Stimulated activated CD4-positive, alpha-beta T cell treated with anti-CD3 and anti-CD28 coated beads, Interleukin-4, amount 100 ng/mL, for 4 hours (primary cell): ENCODE measurements around the gene ARRB2.

ENCODE experiments used
- DNase-seq, 2 experiments: peaks; one replicate each; pipeline ENCODE4 v3.0.0-alpha.2; 2020

ARRB2 gene

DNA sequence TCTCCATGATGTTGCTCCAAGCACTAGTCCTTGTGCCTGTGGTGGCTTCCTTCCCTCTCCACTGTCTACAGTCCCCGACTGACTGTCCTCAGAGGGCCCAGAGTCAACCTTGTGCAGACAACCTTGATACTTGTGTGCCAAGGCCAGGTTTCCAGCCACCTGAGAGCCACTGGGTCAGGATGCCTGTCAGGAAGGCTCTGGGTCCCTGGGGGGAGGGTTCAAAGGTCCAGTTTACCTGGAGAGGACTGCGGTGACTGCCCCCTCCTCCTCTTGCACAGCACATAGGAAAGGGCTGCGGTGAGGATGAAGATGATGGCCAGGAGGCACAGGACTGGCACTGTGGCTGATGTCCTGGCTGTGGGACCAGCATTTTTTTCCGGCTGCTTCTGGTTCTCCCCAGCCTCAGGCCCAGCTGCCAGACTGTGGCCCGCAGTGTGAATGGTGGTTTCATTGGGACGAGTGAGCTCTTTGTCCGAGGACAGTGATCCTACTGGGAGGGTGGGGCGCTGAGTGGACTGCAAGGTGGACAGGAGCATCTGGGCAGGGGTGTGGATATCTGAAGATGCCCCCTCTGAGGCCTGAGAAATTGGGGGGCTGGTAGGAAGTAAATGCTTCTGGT, 24.5 kb downstream of the ARRB2 start:
- no peak for DNase-seq

DNA sequence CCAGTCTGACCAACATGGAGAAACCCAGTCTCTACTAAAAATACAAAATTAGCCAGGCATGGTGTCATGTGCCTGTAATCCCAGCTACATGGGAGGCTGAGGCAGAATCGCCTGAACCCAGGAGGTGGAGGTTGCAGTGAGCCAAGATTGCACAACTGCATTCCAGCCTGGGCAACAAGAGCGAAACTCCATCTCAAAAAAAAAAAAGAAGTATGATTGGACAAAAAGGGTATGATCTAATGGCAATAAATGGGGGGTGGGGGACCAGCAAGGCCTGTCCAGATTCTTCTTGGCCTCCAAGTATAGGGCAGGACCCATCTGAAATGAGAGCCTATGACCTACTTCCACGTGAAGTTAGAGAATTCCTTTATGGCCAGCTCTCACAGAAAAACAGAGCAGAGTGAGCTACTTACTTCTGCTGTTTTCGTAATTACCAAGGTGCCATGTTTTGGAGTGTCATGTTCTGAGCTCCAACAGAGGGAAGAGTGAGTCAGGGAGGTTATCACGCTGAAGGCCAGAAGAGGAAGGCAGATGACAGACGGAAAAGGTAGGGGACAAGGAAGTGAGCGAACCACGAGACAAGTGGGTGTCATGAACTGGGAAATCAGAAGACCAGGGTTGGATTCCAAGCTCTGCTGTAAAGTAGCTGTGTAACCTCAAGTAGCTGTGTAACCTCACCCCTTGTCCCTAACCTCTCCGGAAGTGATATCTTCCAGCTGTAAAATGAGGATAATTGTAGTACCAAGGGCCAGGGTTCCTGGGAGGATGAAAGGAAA, 25.6 kb downstream of the ARRB2 start:
- DNase-seq, result no peak

DNA sequence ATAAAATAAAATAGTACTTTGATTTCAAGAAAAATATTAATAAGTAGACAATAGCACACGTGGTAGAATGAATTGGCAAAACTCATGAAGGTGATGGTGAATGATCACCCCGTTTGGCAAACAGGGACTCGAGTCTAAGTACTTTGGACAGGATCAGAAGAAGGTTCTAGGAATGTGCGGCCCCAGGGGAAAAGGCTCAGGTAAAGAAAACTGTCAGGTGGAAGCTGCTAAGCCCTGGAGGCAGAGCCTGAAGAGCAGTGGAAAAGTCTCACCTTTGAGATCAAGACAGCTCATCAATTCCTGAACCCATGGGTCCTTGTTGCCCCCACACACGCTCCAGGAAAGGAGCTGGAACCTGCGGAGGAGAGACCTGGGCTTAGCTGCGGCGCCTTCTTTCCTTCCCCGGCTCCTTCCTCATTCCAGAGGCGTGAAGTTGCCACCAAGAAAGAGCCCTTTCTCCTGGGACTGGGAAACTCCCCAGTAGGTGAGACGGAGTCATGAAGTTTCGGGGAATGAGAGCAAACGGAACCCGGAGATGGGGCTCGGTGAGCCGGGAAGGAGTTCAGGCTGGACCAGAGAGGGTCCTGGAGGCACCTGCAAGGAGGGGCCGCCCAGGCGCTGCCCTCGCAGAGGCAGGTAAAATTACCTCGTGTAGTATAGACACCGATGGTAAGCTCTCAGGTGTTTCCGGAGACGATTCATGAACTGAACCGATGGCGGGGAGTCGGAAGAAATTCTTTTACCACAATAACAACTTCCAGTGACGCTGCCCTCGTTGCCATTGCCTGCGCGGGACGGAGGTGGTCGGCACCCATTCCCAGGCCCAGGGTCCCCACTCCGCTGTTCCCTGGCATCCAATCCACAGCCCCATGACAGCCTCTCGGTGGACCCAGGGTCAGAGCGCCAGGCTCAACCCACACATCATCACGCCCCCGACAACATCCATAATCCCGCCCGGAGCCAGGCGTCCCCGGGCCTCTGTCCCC, 28.0 kb downstream of the ARRB2 start:
- DNase-seq, result peak in 1 of 2 experiments; percentile 7

DNA sequence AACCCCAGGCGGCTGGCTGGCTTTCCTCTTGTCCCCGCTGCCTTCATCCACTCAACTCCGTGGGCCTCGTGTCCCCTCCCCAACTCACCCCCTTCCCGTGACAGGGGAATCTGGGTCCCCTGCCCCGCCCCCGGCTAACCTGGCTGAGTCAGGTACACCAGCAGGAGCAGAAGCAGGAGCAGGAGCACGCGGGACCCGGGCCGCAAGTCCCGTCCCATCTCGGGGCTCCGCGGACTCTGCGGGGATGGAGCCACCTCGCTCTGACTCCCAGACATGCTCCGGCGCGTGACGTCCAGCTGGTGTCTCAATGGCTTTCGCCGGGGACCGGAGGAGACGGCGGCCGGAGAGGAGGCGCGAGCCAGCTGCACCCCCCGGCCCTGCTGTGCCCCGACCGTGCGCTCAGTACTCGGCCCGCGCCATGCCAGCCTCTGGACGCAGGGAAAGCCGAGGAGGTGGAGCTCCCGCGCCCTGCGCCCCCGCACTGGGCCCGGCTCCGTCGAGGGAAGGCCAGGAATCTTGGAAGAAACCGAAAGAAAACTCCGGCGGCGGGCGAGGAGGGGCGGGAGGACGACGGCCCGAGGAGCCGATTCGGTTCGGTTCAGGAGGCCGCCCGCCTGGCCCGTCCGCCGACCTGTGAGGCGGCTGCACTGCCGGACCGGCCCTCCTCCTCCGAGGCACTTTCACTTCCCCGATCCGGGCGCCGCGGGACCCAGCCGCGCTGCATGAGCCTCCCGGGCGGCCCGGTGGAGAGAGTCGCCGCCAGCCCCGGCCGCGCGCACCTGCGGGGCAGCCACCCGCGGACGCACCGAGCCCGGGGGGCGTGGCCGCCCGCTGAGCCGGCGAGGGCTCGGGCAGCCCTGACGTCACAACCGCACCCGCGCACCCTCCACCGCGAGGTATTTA, 28.9 kb downstream of the ARRB2 start, which contains the start of the genes CXCL16 and ZMYND15:
Gene CXCL16 (minus strand): TSS at position 807 of the 903 bp plus-strand sequence. CDS start 589 bp downstream, at position 218.
Gene ZMYND15 (plus strand): TSS at position 712 of the 903 bp plus-strand sequence. CDS start 716 bp downstream, outside the sequence.
- DNase-seq, result peak; percentile 45 to 63

DNA sequence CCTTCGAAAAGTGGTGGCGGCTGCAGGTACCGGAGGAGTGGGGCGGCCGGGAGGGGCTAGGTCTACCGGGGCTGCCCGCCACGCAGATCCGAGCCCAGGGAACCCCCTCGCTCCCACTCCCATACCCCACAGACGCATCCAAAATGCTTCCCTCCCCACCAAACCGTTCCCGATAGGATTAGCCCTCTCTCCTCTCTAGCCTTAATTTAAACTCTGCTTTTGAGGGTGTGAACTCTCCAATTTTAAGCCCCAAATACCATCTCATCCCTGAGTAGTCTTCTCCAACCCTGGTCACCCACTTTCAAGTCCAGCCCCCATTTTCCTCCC, 29.6 kb downstream of the ARRB2 start:
- DNase-seq, result no peak

DNA sequence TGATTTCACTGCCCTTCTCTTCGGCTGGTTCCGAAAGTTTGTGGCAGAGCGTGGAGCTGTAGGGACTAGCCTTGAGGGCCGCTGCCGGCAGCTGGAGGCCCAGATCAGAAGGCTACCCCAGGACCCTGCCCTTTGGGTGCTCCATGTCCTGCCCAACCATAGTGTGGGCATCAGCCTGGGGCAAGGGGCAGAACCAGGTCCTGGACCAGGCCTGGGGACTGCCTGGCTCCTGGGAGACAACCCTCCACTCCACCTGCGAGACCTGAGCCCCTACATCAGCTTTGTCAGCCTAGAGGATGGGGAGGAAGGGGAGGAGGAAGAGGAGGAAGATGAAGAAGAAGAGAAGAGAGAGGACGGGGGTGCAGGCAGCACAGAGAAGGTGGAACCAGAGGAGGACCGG, 30.2 kb downstream of the ARRB2 start:
- no peak for DNase-seq

DNA sequence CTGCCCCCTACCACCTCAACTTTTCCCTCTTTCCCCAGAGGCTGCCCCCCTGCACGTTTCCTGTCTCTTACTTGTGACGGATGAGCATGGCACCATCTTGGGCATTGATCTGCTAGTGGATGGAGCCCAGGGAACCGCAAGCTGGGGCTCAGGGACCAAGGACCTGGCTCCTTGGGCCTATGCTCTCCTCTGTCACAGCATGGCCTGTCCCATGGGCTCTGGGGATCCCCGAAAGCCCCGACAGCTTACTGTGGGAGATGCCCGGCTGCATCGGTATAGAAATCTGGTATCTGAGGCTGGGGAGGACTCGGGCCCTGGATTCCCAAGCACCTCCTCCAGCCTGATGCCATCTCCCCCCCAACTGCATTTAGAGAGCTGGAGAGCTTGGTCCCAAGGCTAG, 31.1 kb downstream of the ARRB2 start:
- DNase-seq, result no peak

DNA sequence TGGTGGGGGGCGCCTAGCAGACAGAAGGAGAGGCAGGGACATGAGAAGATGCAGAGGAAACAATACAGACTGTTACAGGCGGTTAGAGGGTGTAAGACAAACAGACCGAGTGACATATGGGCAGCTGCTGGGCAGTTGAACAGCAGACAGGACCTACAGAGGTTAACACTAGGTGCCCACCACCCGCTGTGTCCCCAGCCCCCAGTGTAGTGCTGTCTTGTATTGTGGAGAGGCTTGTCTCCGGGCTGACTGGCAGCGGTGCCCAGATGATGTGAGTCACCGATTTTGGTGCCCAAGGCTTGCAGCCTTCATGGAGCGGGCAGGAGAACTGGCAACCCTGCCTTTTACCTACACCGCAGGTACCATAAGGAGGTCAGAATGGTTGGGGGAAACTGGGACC, 31.7 kb downstream of the ARRB2 start:
- DNase-seq, result no peak

DNA sequence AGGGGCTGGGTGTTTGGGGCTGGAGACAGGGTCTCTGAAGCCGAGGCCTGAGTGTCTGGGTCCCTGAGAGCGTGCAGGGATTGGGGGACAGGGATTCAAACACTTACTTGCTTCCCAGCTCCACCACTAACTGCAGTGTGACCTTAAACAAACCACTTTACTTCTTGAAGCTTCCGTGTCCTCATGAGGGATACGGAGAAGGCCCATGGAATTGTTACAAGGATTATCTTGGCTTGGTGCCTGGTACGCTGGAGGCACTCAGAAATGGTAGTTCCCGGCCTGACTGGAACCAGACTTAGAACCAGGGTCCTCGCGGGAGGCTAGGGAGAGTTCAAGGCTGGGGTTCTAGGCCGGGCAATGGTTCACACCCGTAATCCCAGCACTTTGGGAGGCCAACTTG, 32.2 kb downstream of the ARRB2 start:
- DNase-seq, result no peak

DNA sequence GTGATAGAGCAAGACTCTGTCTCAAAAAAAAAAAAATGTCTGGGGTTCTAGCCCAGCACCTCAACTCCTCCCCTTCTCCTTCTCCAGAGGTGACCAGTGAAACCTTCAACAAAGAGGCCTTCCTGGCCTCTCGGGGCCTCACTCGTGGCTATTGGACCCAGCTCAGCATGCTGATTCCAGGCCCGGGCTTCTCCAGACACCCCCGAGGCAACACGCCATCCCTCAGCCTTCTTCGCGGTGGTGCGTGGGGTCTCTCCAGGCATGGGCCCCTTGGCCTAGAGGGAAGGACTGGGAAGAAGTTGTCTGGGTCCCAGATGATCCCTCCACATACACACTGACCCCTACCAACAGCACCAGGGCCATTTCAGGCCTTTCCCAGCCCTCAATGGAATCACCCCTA, 32.8 kb downstream of the ARRB2 start:
- DNase-seq, result no peak

DNA sequence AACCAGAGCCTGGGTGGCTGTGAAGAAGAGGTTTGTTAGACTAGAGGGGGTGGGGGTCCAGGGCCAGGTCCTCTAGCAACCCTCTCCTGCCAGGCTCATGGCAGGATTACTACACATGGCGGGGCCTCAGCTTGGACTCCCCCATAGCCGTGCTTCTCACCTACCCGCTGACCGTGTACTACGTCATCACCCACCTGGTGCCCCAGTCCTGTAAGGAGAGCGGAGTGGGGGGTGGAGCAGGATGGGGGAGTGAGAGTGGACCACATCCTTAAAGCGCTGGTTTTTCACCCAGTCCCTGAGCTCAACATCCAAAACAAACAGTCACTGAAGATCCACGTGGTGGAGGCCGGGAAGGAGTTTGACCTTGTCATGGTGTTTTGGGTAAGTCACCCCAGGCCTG, 33.5 kb downstream of the ARRB2 start:
- no peak for DNase-seq

DNA sequence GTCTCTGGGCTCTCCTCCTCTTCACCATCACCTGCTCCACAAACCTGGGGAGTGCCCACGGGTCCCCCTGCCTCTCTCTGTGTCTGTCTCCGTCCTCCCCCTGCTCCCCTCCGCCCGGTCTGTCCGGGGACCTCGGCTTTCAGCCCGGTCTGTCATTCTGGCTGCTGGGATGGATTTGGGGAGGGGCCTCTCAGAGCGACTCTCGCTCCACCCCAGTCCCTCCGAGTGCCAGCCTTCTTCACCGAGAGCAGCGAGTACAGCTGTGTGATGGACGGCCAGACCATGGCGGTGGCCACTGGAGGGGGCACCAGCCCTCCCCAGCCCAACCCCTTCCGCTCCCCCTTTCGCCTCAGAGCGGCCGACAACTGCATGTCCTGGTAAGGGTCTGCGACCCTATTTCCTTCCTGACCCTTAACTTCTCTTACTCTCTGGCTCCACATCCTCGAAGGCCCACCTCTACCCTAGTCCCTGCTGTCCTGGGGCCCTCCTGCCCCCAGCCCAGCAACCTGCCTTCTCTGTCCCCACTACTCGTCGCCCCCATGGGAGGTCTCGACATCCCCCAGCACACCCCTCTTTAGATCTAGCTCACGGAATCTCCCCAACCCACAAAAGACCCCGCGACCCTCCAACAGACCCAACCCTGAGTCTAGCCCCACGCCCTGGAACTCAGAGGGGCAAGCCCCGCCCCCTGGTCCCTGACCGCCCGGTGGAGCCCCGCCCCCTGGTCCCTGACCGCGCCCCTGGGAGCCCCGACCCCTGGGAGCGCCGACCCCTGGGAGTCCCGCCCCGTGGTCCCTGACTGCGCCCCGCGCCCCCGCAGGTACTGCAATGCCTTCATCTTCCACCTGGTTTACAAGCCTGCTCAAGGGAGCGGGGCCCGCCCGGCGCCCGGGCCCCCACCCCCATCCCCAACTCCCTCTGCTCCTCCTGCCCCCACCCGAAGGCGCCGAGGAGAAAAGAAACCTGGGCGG, 34.9 kb downstream of the ARRB2 start:
- no peak for DNase-seq

DNA sequence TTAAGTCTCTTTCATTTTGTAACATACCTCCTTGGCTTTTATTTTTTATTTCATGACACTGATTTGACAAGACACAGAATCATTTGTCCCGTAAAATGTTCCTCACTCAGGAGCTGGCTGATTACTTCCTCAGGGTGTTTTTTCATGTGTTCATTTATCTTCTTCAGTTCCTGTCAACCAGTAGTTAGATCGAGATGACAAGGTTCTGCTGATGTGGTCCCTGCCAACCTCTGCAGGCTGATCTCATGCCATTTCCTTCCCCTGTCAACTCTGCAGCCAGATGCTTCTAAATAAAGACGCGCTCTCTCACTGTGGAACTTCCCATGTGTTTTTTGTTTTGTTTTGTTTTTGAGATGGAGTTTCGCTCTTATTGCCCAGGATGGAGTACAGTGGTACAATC, 37.4 kb downstream of the ARRB2 start:
- no peak for DNase-seq

DNA sequence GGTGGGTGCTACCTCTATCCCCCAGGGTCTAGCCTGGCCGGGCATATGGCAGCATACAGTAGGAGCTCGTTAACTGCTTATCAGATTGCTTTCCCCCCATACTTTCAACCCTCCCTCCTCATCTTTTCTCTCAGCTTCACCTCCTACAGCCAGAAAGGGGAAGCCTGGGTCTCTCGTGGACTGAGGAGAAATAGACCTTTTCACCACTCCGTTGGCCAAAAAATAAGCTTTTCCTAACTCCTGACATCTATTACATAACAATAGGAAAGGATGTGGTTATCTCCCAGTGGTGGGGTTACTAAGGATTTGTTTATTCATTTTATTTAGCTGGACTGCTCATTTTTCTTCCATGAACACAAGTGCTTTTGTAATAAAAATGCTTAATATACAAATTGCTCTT, 38.3 kb downstream of the ARRB2 start:
- DNase-seq, result no peak

DNA sequence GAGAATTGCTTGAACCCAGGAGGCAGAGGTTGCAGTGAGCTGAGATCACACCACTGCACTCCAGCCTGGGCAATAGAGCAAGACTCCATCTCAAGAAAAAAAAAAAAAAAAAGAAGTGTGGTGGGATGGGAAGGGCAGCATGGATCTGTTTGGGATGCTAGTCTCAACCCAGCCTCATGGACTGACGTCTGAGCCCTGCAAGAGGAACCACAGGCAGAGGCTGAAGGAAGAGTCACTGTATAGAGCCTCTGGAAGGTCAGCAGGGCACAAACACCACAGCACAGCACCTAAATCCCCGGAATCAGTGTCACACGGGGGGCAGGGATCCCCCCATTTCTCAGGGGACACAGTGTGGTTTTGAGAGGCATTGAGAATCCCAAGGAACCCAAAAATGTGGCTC, 40.2 kb downstream of the ARRB2 start:
- DNase-seq, result no peak

DNA sequence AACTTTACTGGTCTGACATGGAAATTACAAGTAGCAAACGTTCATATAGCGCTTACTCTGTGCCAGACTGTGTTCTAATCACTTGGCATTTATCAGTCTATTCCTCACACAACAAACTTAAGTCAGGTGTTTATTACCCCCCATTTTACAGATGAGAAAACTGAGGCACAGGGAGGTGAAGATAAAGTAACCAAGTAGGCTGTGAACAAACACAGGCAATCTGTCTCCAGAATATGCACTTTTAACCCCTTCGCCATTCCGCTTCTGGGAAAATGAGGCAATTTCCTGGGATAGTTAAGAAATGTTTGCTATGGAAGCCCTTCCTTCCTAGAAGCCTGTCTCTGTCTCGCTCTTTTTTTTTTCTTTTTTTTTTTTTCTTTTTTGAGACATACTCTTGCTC, 41.5 kb downstream of the ARRB2 start:
- DNase-seq, result no peak

DNA sequence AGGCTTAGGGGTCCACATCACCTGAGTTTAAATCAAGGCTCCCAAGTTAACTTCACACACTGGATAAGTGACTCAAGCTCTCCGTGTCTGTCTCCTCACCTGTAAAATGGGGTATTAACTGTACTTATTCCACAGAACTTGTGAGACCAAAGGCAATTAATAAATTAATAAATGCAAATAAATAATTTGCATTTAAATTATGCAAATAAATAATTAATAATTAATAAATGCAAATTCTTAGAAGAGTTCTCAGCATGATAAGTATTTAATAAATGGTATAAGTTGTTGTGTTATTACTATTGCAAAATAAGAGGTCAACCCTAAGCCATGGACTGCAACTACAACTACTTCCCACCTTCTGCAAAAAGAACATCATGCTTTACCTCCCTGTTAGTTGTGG, 43.0 kb downstream of the ARRB2 start:
- DNase-seq, result no peak

DNA sequence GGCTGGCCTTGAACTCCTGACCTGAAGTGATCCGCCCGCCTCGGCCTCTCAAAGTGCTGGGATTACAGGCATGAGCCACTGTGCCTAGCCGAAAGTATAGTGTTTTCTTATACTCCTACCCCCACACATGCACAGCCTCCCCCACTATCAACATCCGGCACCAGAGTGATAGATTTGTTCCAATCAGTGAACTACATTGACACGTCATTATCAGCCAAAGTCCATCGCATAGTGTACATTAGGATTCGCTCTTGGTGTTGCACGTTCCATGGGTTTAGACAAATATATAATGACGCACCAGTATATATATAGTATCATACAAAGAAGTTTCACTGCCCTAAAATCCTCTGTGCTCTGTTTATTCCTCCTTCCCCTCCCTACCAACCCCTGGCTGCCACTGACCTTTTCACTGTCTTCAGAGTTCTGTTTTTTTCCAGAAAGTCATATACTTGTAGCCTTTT, 49.4 kb downstream of the ARRB2 start:
- no peak for DNase-seq

DNA sequence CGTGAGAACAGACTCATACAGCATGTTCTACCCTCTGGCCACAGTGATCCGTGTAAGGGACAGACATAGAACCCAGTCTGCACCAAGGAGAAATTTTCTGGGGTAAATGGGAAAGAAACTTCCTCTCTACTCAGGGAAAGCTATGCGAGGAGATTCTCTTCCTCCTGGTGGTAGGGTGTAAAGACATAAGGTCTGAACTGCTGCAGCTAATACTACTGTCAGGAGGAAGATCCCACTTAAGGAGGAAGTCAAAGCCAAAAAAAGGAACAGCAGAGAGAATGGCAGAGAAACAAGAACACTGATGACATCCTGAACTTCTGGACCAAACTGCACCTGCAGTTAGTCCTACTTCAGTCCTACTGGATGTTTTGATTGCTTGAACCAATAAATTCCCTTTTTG, 54.2 kb downstream of the ARRB2 start:
- no peak for DNase-seq

DNA sequence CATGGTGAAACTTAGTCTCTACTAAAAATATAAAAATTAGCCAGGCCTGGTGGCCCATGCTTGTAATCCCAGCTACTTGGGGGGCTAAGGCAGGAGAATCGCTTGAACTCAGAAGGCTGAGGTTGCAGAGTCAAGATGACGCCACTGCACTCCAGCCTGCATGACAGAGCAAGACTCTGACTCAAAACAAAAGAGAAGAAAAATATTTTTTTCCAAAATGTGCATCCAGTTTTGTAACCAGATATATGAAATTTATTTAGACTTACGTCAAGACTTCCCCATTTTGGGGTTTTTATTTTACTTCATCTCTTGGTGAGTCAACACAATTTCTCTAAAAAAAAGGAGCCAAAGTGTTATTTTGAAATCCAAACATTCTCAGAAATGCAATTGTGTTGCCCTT, 55.8 kb downstream of the ARRB2 start:
- no peak for DNase-seq

DNA sequence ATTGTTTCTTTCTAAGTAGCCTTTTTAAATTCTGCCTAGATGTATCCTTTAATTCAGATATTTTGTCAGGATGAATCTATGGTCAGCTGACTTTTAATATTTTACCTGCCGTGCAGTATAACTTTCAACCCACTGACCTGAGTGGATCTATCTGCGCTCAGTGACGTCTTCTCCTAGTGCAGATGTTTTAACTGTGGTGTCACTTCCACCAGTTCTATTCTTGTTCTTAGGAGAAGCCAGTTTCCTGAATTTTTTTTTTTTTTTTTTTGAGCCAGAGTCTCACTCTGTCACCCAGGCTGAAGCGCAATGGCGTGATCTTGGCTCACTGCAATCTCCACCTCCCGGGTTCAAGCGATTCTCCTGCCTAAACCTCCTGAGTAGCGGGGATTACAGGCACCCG, 56.3 kb downstream of the ARRB2 start:
- no peak for DNase-seq
